ENCODE data around the gene TRMT11.

Gene TRMT11

DNA sequence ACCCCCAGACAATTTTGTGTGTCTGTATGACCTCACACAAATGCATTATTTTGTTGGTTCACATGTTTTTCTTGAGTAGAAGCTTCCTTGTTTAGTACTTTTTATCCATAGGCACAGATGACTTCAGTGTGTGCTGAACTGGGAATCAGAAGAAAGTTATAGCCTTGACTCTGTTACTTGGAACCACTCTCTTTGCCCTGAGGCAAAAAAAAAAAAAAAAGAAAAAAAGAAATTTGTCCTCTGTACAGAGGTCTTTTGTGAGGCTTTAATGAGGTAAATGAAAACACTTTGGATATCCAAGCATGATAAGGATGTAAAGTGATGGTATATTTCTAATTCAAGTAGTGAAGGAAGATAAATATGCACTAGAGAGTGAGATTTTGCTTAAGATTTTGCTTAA is 51.9 kb downstream of the TRMT11 start:
- Histone ChIP-seq H3K4me2 (ENCODE audit: low read depth, low read length, poor library complexity, severe bottlenecking) (no peak overlapping the region), H3K36me3 (ENCODE audit: low read length) (peaks cover 45% of the 10 kb centered on the region), H3K9ac (ENCODE audit: low read length) (no peak overlapping the region), H3K9me2 (replicated peaks; ENCODE audit: insufficient read depth, low read length) (no peaks in the 10 kb centered on the region), H3K9me3 (ENCODE audit: insufficient read depth, low read length) (no peaks in the 10 kb centered on the region), H4K20me1 (ENCODE audit: low read depth, low read length) (no peaks in the 10 kb centered on the region), H3K27ac (ENCODE audit: low read depth, low read length) (no peak overlapping the region), H2AFZ (ENCODE audit: low read depth, low read length, severe bottlenecking) (no peak overlapping the region), H3F3A (ENCODE audit: insufficient read depth) (peaks cover 3% of the 10 kb centered on the region; the same call in 1 of the 2 replicates), H3K4me3 (ENCODE audit: insufficient read depth, low read length, poor library complexity, severe bottlenecking) (no peak overlapping the region), H3K27me3 (ENCODE audit: low read length) (no peaks in the 10 kb centered on the region), H3K79me2 (ENCODE audit: insufficient read depth, low read length) (no peaks in the 10 kb centered on the region)
- TF ChIP-seq EZH2phosphoT487 (conservative IDR thresholded peaks at IDR 0.05; ENCODE audit: low read length), result no peak
- no peak for TF ChIP-seq CTCF (IDR thresholded peaks at IDR 0.05; ENCODE audit: insufficient read depth, low read length, poor library complexity, severe bottlenecking)

GRCh38 chr6:126039284-126039683 is 52.9 kb downstream of the TRMT11 start:
- Histone ChIP-seq H3K9me3 (ENCODE audit: insufficient read depth, low read length) (no peaks in the 10 kb centered on the region), H3K27ac (ENCODE audit: low read depth, low read length) (no peak overlapping the region), H3K9ac (ENCODE audit: low read length) (no peak overlapping the region), H4K20me1 (ENCODE audit: low read depth, low read length) (no peaks in the 10 kb centered on the region), H3K9me2 (replicated peaks; ENCODE audit: insufficient read depth, low read length) (no peaks in the 10 kb centered on the region), H3K27me3 (ENCODE audit: low read length) (no peaks in the 10 kb centered on the region), H2AFZ (ENCODE audit: low read depth, low read length, severe bottlenecking) (no peak overlapping the region), H3K4me2 (ENCODE audit: low read depth, low read length, poor library complexity, severe bottlenecking) (no peak overlapping the region), H3K36me3 (ENCODE audit: low read length) (peaks cover 41% of the 10 kb centered on the region), H3K79me2 (ENCODE audit: insufficient read depth, low read length) (no peaks in the 10 kb centered on the region), H3F3A (ENCODE audit: insufficient read depth) (peaks cover 3% of the 10 kb centered on the region; the same call in 1 of the 2 replicates), H3K4me3 (ENCODE audit: insufficient read depth, low read length, poor library complexity, severe bottlenecking) (no peak overlapping the region)
- no peak for TF ChIP-seq EZH2phosphoT487 (conservative IDR thresholded peaks at IDR 0.05; ENCODE audit: low read length)
- TF ChIP-seq CTCF (IDR thresholded peaks at IDR 0.05; ENCODE audit: insufficient read depth, low read length, poor library complexity, severe bottlenecking), result no peak

DNA sequence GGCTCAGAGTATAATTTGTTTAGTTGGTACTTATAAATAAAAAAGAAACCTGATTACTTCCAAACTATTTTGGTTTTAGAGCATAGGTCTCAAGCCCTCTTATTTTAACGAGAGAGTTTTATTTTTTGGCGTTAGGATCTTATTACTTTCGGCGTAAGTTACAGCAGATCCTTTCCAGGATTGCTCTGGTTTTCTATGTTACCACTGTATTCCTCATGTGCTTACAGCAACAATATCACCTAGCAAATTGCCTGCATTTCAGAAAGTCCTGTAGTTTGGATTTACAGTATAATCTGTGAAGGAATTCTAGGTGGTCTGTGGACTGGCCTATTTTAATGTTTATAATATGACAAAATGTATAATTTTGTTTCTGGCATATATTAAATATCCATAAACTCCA is 54.1 kb downstream of the TRMT11 start:
- Histone ChIP-seq H3K9ac (ENCODE audit: low read length) (no peak overlapping the region), H2AFZ (ENCODE audit: low read depth, low read length, severe bottlenecking) (no peak overlapping the region), H4K20me1 (ENCODE audit: low read depth, low read length) (no peaks in the 10 kb centered on the region), H3K27me3 (ENCODE audit: low read length) (no peaks in the 10 kb centered on the region), H3K4me3 (ENCODE audit: insufficient read depth, low read length, poor library complexity, severe bottlenecking) (no peak overlapping the region), H3K36me3 (ENCODE audit: low read length) (peaks cover 41% of the 10 kb centered on the region), H3K79me2 (ENCODE audit: insufficient read depth, low read length) (no peaks in the 10 kb centered on the region), H3K27ac (ENCODE audit: low read depth, low read length) (no peak overlapping the region), H3K9me2 (replicated peaks; ENCODE audit: insufficient read depth, low read length) (no peaks in the 10 kb centered on the region), H3K4me2 (ENCODE audit: low read depth, low read length, poor library complexity, severe bottlenecking) (no peak overlapping the region), H3K9me3 (ENCODE audit: insufficient read depth, low read length) (no peaks in the 10 kb centered on the region), H3F3A (ENCODE audit: insufficient read depth) (0 out of 2 replicates have a peak, but pooled peaks cover 3% of the 10 kb centered on the region)
- TF ChIP-seq CTCF (IDR thresholded peaks at IDR 0.05; ENCODE audit: insufficient read depth, low read length, poor library complexity, severe bottlenecking), result no peak
- TF ChIP-seq EZH2phosphoT487 (conservative IDR thresholded peaks at IDR 0.05; ENCODE audit: low read length), result no peak

Data from SU-DHL-6 (cell line).